ENCODE data around the gene RAB2B. TPM values are rescaled to one million over a fixed set of nuclear protein-coding genes. Genes with fewer than 3 reads are reported as not detected.

Gene RAB2B
- total RNA-seq, 4 donors from 2014 or later: 6.3 to 20.4 (median 11.4) TPM

DNA sequence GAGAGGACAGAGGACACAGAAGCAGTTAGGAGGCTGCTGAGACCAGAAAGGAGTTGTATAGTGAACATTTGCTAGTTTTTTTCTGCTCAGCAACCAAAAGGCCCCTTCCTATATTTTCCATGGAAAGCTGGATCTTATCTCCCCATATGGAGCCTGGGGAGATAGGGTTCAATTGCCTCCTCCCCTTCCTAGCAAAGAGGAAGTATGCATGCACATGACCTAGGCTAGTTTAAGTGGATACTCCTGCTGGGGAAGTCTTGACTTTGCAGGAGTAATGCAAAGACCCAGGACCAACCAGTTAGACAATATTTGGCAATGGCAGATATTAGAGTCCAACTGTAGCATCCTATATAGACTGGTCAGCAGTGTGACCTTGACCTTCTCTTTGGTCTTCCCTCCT lies 35.9 kb downstream of the RAB2B start:
- DNase-seq: no peak
- TF ChIP-seq, protein P1, sequence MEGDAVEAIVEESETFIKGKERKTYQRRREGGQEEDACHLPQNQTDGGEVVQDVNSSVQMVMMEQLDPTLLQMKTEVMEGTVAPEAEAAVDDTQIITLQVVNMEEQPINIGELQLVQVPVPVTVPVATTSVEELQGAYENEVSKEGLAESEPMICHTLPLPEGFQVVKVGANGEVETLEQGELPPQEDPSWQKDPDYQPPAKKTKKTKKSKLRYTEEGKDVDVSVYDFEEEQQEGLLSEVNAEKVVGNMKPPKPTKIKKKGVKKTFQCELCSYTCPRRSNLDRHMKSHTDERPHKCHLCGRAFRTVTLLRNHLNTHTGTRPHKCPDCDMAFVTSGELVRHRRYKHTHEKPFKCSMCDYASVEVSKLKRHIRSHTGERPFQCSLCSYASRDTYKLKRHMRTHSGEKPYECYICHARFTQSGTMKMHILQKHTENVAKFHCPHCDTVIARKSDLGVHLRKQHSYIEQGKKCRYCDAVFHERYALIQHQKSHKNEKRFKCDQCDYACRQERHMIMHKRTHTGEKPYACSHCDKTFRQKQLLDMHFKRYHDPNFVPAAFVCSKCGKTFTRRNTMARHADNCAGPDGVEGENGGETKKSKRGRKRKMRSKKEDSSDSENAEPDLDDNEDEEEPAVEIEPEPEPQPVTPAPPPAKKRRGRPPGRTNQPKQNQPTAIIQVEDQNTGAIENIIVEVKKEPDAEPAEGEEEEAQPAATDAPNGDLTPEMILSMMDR (IDR thresholded peaks at IDR 0.05): no peak
- no peak for TF ChIP-seq POLR2A (IDR thresholded peaks at IDR 0.05)
- peaks cover 9 to 19% (median 9%) of the 10 kb centered on the region in 3 donors for H3K4me1 ChIP-seq
- no peak overlapping the region for H3K4me3 ChIP-seq
- no peak overlapping the region for H3K27ac ChIP-seq
- H3K36me3 ChIP-seq: no peaks in the 10 kb centered on the region
- H3K9me3 ChIP-seq: no peaks in the 10 kb centered on the region
- no peaks in the 10 kb centered on the region for H3K27me3 ChIP-seq
- intact Hi-C loops (cut with DNase I): no loop called here

- H3K9me3 ChIP-seq: no peaks in the 10 kb centered on the region
- H3K27ac ChIP-seq: peak overlapping the region; percentile 88 to 96 (median 95)
- peak overlapping the region; percentile 86 to 98 (median 93) for H3K4me3 ChIP-seq
- H3K36me3 ChIP-seq: no peaks in the 10 kb centered on the region
- peak; percentile 92 for DNase-seq
- intact Hi-C loops (cut with DNase I): no loop called here
- WGBS, 2 donors: 4% methylated on average over 17 to 23 of the region's 33 CpGs
- no peaks in the 10 kb centered on the region for H3K27me3 ChIP-seq
- TF ChIP-seq POLR2A (IDR thresholded peaks at IDR 0.05): peak in 1 of 4 donors; percentile 57
- TF ChIP-seq, protein P1 (IDR thresholded peaks at IDR 0.05): no peak
- peaks cover 13 to 39% (median 15%) of the 10 kb centered on the region in 3 donors for H3K4me1 ChIP-seq
These were observed 39.5 kb downstream of the RAB2B start for GRCh38 chr14:21437063-21437901.

DNA sequence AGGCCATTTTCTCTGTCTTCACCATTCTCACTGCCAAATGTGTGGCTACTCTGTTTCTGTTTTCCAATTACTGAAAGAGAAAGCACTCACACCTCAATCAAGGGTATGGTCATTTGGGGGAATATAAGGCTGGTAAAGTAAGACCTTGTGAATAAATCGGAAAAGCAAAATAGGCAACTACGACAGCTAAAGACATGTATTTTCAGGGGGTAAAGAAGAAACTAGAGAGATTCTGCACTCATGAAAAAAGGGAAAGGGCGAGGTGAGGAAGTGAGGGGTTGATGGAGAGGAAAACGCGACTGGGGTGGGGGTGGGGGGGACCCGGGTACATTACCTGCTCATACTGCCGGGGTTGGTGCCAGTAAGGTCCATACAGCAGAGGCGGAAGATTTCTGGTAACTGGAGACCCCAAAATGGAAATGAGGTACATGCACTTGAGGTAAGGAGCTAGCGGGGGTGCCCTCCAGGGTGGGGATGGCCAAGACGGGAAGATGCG lies 40.1 kb downstream of the RAB2B start:
- Histone ChIP-seq H3K27me3 (no peaks in the 10 kb centered on the region), H3K27ac (peak overlapping the region; percentile 88 to 96 (median 95)), H3K36me3 (peaks cover 0 to 4% (median 0%) of the 10 kb centered on the region in 3 donors), H3K4me1 (peaks cover 13 to 39% (median 15%) of the 10 kb centered on the region in 3 donors), H3K9me3 (no peaks in the 10 kb centered on the region), H3K4me3 (peak overlapping the region; percentile 86 to 98 (median 93))
- WGBS, 2 donors: 0 to 1% methylated on average over 8 to 10 of the region's 11 CpGs
- DNase-seq: no peak
- TF ChIP-seq, protein P1 (IDR thresholded peaks at IDR 0.05): no peak
- TF ChIP-seq POLR2A (IDR thresholded peaks at IDR 0.05): no peak
- intact Hi-C loops (cut with DNase I): no loop called here

DNA sequence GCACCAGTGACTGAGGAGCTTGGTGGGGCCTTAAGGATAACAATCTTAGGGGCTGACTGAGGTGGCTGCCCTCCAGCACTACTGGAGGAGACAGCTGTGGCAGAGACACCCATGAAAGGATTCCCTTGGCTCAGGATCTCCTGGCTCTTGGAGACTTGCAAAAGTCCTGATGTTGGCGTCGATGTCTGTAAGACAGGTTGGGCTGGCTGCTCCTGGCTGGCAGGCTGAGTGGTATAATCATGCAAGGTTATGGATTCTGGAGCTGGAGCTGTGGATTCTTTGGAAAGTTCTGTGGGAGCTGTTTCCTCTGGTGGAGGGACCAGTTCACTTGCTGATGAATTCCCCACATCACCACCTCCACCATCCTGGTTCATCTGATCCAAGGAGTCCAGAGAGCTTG lies 45.6 kb downstream of the RAB2B start:
- peaks cover 6 to 23% (median 8%) of the 10 kb centered on the region in 3 donors for H3K4me1 ChIP-seq
- H3K9me3 ChIP-seq: no peaks in the 10 kb centered on the region
- 17% methylated on average over 2 of the region's 2 CpGs; no CpG with 5 or more reads in 1 of the 2 donors for WGBS, 2 donors
- no peak for TF ChIP-seq POLR2A (IDR thresholded peaks at IDR 0.05)
- TF ChIP-seq, protein P1 (IDR thresholded peaks at IDR 0.05): no peak
- H3K27me3 ChIP-seq: no peaks in the 10 kb centered on the region
- intact Hi-C loops (cut with DNase I): no loop called here
- no peak overlapping the region for H3K4me3 ChIP-seq
- peaks cover 15 to 59% (median 22%) of the 10 kb centered on the region in 3 donors for H3K36me3 ChIP-seq
- no peak for DNase-seq
- H3K27ac ChIP-seq: no peak overlapping the region

GRCh38 chr14:21428930-21429329 lies 47.8 kb downstream of the RAB2B start:
- H3K36me3 ChIP-seq: peaks cover 30 to 81% (median 33%) of the 10 kb centered on the region in 3 donors
- intact Hi-C loops (cut with DNase I): no loop called here
- peaks cover 0 to 8% (median 0%) of the 10 kb centered on the region in 3 donors for H3K4me1 ChIP-seq
- H3K9me3 ChIP-seq: no peaks in the 10 kb centered on the region
- DNase-seq: no peak
- H3K27ac ChIP-seq: no peak overlapping the region
- no peak overlapping the region for H3K4me3 ChIP-seq
- no peaks in the 10 kb centered on the region for H3K27me3 ChIP-seq
- TF ChIP-seq, protein P1 (IDR thresholded peaks at IDR 0.05): no peak
- no peak for TF ChIP-seq POLR2A (IDR thresholded peaks at IDR 0.05)
- WGBS, 2 donors: 92 to 95% methylated on average over 4 of the region's 4 CpGs
